ENCODE results near the gene TRDMT1. TPM values are rescaled to one million over a fixed set of nuclear protein-coding genes. Genes with fewer than 3 reads are reported as not detected.

Gene TRDMT1
- total RNA-seq, 4 donors from 2014 or later = 3.7 to 9.7 (median 7.9) TPM

DNA sequence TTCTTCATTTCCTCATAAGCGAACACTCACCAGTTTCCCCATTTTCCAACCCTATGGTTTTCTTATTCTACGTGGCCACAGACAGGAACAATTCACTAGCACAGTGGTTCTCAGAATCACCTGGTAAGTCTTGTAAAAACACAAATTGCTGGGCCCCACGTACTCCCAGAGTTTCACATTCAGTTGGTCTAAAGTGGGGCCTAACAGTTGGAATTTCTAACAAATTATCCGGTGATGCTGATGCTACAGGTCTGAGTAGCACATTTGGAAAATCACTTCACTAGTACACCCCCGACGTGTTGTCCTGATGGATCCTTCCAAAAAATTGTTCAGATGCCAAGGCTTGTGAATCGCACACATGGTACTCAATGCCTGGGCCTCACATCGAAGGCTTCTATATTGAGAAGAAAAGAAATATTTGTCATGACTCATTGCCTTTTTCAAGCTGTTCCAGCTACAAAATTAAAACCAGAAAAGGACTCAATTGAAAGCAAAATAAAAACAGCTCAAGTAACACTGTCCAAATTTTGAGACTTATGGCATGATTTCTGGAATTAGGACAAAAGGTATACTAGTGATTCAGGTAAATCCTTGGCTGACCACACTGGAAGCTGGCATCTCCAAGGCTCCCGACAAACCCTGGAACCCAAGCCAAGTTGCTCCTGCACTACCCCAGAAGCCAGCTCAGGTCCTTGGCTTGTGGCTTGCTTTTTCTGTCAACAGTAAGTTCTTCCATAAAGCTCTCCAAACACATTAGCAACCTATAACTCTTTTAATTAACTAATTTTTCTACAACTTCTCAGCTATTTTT is 13.7 kb upstream of the TRDMT1 start:
- no peak for DNase-seq
- no peaks in the 10 kb centered on the region for H3K27me3 ChIP-seq
- intact Hi-C loops (cut with DNase I; ENCODE audit: low total_unique reads) (no loop called here), in situ Hi-C loops (cut with MboI; ENCODE audit: low pct_ligation_motif_present in 1 of 4, low pct_unique_long_range_greater_than_20kb in 1 of 4, low sequenced_read_pairs in 3 of 4) (no loop called here)
- H3K9me3 ChIP-seq = no peaks in the 10 kb centered on the region
- peaks cover 0 to 25% (median 6%) of the 10 kb centered on the region in 4 donors for H3K4me1 ChIP-seq
- H3K4me3 ChIP-seq = no peak overlapping the region
- no peak for TF ChIP-seq EP300 (IDR thresholded peaks at IDR 0.05; ENCODE audit: low read depth)
- TF ChIP-seq POLR2AphosphoS5 (IDR thresholded peaks at IDR 0.05) = no peak
- TF ChIP-seq POLR2A (IDR thresholded peaks at IDR 0.05) = no peak
- no peak for TF ChIP-seq CTCF (IDR thresholded peaks at IDR 0.05)
- WGBS, 2 donors (ENCODE audit: low coverage in 1 of 2) = 75 to 81% methylated on average over 9 of the region's 9 CpGs
- H3K27ac ChIP-seq = peak overlapping the region; percentile 63 to 82 (median 68)
- no peaks in the 10 kb centered on the region for H3K36me3 ChIP-seq

DNA sequence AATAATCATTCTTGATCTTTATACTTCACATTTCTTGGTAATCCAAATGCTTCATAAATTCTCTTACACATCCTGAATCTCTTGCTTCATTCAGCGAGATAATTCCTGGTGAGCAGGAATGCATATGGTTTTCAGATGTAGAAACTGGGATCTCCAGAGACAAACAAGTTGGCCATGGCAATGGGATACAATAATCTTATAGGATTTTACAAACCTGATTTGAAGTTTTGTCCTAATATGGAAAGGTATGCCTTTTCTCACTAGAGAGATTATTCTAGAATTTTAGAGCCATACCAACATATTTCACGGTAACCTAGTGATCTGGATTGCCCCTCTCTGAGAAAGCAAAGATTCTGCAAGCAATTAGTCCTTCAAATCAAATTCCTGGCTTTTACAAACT is 13.1 kb upstream of the TRDMT1 start:
- 79 to 80% methylated on average over 2 of the region's 2 CpGs for WGBS, 2 donors (ENCODE audit: low coverage in 1 of 2)
- intact Hi-C loops (cut with DNase I; ENCODE audit: low total_unique reads) = no loop called here
- no peaks in the 10 kb centered on the region for H3K36me3 ChIP-seq
- H3K4me1 ChIP-seq = peaks cover 0 to 25% (median 6%) of the 10 kb centered on the region in 4 donors
- no peak for DNase-seq
- H3K9me3 ChIP-seq = no peaks in the 10 kb centered on the region
- in situ Hi-C loops (cut with MboI; ENCODE audit: low pct_ligation_motif_present in 1 of 4, low pct_unique_long_range_greater_than_20kb in 1 of 4, low sequenced_read_pairs in 3 of 4) = no loop called here
- H3K4me3 ChIP-seq = no peak overlapping the region
- no peak for TF ChIP-seq POLR2AphosphoS5 (IDR thresholded peaks at IDR 0.05)
- TF ChIP-seq EP300 (IDR thresholded peaks at IDR 0.05; ENCODE audit: low read depth) = no peak
- TF ChIP-seq CTCF (IDR thresholded peaks at IDR 0.05) = no peak
- TF ChIP-seq POLR2A (IDR thresholded peaks at IDR 0.05) = no peak
- peak overlapping the region; percentile 63 to 82 (median 68) for H3K27ac ChIP-seq
- H3K27me3 ChIP-seq = no peaks in the 10 kb centered on the region

DNA sequence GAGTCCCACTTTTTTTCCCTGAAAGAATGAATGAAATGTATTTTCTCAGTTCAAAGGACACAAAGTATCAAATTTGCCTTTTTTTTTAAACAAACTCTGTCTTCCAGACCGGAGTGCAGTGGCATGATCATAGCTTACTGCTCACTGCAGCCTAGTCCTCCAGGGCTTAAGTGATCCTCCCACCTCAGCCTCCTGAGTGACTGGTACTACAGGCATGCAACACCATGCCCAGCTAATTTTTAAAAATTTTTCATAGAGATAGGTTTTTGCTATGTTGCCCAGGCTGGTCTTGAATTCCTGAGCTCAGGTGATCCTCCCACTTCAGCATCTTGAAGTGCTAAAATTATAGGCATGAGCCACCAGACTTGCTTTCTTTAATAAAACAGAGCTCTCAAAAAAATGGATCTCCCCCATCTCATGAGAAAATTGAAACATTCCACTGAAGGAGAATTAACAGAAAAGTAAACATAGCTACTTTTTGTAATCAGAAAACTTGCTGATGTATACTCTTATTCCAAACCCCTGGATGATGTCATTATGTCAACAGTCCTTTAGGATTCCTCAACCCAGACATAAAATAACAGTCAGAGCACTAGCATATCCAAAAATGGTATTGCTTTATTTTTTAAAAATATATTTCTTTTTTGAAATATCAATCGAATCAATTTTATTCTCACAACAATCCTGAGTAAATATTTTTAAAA is 12.3 kb upstream of the TRDMT1 start:
- TF ChIP-seq EP300 (IDR thresholded peaks at IDR 0.05; ENCODE audit: low read depth) (no peak), POLR2AphosphoS5 (IDR thresholded peaks at IDR 0.05) (no peak), CTCF (IDR thresholded peaks at IDR 0.05) (no peak), POLR2A (IDR thresholded peaks at IDR 0.05) (no peak)
- no peak for DNase-seq
- Histone ChIP-seq H3K27ac (no peak overlapping the region), H3K4me1 (peaks cover 0 to 25% (median 6%) of the 10 kb centered on the region in 4 donors), H3K4me3 (no peak overlapping the region), H3K27me3 (no peaks in the 10 kb centered on the region), H3K9me3 (no peaks in the 10 kb centered on the region), H3K36me3 (no peaks in the 10 kb centered on the region)
- WGBS, 2 donors (ENCODE audit: low coverage in 1 of 2) = 75 to 81% methylated on average over 2 of the region's 2 CpGs
- in situ Hi-C loops (cut with MboI; ENCODE audit: low pct_ligation_motif_present in 1 of 4, low pct_unique_long_range_greater_than_20kb in 1 of 4, low sequenced_read_pairs in 3 of 4) (no loop called here), intact Hi-C loops (cut with DNase I; ENCODE audit: low total_unique reads) (no loop called here)

- Histone ChIP-seq H3K27me3 (no peaks in the 10 kb centered on the region), H3K27ac (no peak overlapping the region), H3K36me3 (no peaks in the 10 kb centered on the region), H3K4me1 (peaks cover 0 to 25% (median 6%) of the 10 kb centered on the region in 4 donors), H3K9me3 (no peaks in the 10 kb centered on the region), H3K4me3 (no peak overlapping the region)
- in situ Hi-C loops (cut with MboI; ENCODE audit: low pct_ligation_motif_present in 1 of 4, low pct_unique_long_range_greater_than_20kb in 1 of 4, low sequenced_read_pairs in 3 of 4) (no loop called here), intact Hi-C loops (cut with DNase I; ENCODE audit: low total_unique reads) (no loop called here)
- TF ChIP-seq POLR2A (IDR thresholded peaks at IDR 0.05) (no peak), EP300 (IDR thresholded peaks at IDR 0.05; ENCODE audit: low read depth) (no peak), POLR2AphosphoS5 (IDR thresholded peaks at IDR 0.05) (no peak), CTCF (IDR thresholded peaks at IDR 0.05) (no peak)
- DNase-seq = no peak
These were observed 11.3 kb upstream of the TRDMT1 start for GRCh38 chr10:17212802-17213221.

Measured in transverse colon (tissue), 4 donors.